ENCODE results near the gene FMO3.

The FMO3 gene

DNA sequence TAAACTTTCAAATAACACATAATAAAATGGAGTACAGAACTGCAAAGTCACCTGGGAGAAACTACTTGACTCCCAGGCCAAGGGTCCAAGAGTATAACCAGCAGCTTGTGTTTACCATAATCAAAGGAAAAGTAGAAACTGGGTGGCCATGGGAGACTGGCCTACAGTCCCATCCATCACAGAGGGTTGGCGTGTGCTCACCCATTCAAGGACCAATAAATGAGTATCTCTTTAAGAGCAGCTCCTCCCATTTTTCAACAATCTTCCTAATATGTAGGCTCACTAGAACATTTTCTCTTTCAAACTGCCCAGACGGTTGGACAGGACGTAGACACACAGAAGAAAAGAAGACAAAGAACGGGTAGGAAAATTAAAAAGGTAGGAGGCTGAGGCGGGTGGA, at the start of gene FMO3:
FMO3 (plus strand) TSS at position 302 of the 400 bp plus-strand sequence. CDS start 1,754 bp downstream, outside the sequence.
- in situ Hi-C loops (cut with MboI; ENCODE audit: low sequenced_read_pairs) = no loop called here

DNA sequence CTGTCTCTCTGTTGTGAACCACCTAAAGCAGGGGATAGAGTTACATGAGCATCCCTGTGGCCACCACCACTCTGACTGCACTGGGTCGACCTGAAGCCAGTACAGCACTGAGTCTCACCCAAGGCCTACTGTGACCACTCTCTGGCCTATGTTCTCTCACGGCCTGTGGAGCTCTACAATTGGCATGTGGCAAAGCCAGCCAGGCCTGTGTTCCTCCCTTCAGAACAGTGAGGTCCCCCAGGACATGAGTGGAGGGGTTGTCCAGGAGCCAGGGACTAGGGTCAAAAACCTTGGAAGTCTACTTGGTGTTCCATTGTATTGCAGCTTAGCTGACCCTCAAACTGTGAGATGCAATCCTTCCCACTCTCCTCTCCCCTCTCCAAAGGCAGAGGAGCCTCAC, 42.7 kb upstream of the FMO3 start:
- in situ Hi-C loops (cut with MboI; ENCODE audit: low sequenced_read_pairs) = no loop called here

DNA sequence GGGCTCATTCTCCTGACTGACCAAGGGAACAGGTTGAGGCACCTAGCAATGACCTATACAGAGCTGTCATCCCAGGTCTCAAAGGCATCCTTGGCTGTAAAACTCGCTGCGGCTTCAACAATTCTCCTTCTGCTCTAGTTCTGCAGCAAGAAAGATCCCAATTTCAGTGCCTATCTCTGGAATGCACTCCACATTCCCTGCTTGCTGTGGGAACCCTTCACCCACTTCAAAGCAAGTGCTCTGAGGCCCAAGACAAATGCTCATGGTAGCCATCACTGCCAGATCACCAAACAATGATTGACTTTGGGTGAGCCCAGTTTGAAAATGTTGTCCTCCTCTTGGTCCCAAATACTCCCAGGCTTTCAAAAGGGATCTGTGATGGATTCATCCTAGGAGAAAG, 37.7 kb upstream of the FMO3 start:
- in situ Hi-C loops (cut with MboI; ENCODE audit: low sequenced_read_pairs) = no loop called here

DNA sequence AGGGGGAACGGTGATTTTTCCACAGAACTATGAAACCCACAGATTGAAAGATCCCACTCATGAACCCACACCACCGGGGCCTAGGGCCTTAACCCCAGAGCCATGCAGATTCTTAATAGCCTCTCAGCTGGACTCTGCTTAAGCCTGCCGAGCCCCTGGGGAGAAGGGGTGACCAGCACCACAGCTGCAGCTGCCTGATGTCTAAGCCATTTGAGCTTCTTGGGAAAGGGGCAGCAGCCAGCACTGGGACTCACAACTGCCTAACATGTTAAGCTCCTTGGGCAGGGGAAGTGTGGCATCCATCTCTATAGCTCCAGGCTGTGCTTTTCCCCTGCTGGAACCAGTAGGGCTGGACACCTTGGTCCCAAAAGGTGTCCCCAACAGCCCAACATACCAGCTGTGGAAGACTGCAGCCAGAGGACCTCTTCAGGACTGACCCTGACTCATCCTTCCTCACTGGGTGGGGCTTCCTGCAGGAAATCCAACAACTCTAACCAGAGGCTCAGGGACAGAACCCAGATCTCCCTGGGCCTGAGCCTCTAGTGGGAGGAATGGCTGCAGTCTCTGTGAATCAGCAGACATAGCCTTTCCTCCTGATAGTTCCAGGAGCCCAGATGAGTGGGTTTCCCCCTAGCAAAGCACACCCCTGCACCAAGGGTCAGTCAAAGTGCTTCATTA, 34.6 kb upstream of the FMO3 start:
- in situ Hi-C loops (cut with MboI; ENCODE audit: low sequenced_read_pairs) = no loop called here

DNA sequence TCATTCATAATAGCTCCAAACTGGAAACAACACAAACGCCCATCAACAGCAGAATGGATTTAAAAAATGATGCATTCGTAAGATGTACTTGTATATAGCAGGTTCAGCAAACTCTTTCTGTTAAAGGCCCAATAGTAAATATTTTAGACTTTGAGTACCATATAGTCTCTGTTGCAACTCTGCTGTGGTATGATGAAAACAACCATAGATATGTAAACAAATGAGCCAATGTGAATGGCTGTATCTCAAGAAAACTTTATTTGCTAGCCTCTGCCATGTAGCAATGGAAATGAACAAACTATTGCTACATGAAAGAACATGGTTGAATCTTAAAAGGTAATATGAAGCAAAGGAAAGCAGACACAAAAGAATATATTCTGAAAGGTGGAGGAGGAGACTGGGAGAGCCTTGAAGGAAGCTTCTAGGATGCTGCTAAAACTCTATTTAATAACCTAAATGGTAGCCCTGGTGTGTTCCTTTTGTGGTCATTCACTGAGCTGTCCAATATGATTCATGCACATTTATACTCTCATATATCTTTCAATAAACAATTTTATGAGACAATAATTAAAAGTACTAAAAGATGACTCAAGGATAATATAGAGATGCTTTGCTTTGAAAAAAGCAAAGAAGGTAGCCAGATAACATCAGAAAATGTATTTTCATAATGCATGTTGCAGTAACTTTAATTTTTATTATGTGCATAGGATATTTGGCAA, 29.1 kb upstream of the FMO3 start:
- in situ Hi-C loops (cut with MboI; ENCODE audit: low sequenced_read_pairs) = no loop called here

DNA sequence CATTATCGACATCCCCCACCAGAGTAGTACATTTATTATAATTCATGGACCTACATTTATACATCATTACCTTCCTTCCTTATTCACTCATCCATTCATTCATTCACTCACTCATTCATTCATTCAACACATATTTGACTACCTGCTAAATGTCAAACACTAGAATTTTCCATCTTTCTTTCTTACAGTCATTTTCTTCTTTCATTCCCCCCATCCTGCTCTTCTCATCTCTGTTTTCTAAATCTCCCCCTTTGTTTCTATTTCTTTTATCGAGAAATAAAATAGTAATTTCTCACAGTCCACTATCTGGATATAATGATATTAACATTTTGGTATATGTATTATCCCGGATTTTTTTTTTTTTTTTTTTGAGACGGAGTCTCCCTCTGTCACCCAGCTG, 27.8 kb upstream of the FMO3 start:
- in situ Hi-C loops (cut with MboI; ENCODE audit: low sequenced_read_pairs) = no loop called here

DNA sequence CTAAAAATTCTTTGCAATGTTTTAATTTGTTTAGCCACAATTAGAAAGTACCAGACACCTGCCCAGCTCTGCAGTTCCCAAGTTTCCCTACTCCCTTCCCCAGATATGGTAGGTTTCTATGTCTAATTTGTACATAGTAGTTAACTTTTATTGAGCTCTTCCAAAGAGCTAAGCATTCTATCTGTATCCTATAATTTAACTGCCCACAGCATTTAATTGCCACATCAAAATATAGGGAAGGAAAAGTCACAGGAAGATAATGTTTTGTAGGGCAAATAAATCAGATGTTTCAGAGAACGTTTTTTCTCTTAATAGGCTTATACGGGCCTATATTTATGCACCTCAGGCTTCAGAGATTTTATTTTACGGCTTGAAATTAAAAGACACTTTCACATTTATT, 15.7 kb upstream of the FMO3 start:
- in situ Hi-C loops (cut with MboI; ENCODE audit: low sequenced_read_pairs) = no loop called here

DNA sequence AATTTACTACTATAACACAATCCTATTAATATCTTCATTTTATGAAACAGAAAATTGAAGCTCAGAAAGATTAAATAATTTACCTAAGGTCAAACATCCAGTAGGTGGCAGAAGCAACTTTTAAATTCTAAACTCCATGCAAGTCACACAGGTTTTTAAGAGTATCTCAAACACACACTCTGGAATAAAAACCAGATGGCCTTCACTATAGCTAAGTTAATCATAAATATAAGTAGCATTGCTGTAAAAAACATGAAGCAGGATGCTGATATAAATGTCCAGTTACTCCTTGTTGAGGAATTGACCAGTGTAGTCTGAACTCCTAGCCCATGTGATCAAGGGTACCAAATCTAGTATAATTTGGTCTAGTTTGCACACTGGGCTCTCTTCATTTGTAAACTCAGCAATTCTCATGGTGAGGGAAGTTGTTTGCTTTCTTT, 9.4 kb upstream of the FMO3 start:
- in situ Hi-C loops (cut with MboI; ENCODE audit: low sequenced_read_pairs) = no loop called here

DNA sequence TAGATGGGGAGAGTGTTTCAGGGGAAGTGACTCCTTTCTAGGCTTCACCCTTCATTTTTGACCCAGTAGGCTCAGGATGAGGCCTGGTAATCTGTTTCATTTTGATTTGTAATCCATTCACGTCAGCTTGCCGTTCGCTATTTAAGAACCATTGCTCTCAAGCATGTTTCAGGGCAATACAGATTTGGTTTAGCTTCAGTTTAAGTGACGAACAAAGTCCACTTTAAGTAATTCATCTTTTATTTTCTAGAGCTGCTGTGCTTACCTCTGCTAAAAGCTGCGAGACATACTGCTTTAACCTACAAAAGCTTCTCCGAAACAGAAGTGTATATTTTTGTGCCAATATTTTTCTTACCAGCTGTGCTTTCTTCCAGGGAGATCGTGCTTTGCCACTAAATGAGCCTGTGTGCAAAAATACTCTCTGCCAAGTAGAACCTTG, 8.9 kb upstream of the FMO3 start:
- in situ Hi-C loops (cut with MboI; ENCODE audit: low sequenced_read_pairs) = no loop called here

DNA sequence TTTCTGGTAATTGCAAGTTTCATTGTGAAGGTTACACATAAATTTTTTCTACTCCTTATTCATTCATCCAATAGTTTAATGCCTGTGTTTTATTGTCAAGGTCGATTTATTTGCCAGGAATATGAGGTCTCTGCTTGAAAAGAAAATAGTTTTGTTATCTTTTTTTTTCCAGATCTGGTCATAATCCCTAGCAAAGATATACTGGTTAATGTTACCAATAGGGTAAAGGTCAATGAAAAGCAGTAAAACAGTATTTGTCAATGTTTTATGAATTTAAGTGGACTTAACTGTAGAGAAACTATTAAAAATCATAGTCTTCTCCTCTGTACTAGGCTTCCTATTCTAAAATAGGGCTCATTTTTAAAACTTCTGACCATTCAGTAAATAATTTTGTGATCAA, 8.1 kb upstream of the FMO3 start:
- in situ Hi-C loops (cut with MboI; ENCODE audit: low sequenced_read_pairs) = no loop called here

DNA sequence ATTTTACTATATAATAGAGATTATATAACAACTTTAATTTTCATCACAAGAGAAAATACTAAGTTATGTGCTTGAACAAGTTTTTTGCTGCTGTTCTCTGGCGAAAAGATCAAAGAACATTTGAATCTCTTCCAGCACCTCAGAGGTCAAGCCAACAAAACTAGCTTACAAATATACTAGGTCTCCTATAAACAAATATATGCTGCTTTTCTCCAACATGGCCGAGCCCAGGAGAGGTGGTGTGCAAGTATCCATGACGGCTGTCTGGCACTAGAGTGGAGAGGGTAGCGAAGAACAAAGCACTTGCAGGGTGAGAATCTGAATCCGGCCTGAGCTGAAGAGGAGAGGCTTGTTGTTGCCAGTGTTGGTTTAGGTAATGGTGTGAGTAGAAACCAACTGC, 7.5 kb upstream of the FMO3 start:
- in situ Hi-C loops (cut with MboI; ENCODE audit: low sequenced_read_pairs) = no loop called here

DNA sequence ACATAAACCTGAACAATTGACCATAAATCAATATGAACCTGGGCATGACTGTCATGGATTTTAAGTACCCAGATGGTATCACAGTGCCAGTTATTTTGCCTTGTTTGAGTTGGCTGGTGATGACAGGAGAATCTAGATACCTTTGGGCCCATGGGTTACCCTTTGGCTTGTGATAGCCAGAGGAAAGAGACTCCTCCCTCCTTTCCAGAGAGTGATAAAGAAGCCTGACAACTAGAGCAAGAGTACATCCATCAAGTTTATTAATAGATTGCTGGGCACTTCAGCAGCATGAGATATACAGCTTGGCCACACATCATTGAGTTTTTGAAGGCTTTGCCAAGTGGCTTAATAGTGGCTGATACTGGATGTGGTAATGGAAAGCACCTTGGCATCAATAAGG, 6.6 kb upstream of the FMO3 start:
- in situ Hi-C loops (cut with MboI; ENCODE audit: low sequenced_read_pairs) = no loop called here

DNA sequence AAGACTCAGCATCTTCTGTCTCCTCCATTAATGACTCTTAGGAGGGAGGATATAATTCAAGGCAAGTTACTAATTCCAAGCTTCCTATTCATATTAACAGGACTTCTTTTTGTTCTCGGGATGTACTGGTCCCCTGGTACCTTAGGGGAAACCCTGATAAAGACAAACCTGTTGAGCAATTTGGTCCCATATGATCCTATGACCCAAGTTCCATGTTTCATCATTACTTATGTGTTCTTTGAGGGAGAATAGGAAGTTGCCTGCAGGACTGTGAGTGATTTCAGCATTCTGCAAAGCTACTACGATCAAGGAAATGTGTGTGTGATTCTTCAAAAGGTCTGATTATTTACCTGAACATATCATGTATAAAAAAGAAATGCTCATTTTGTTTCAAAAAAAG, 5.8 kb upstream of the FMO3 start:
- in situ Hi-C loops (cut with MboI; ENCODE audit: low sequenced_read_pairs) = no loop called here

DNA sequence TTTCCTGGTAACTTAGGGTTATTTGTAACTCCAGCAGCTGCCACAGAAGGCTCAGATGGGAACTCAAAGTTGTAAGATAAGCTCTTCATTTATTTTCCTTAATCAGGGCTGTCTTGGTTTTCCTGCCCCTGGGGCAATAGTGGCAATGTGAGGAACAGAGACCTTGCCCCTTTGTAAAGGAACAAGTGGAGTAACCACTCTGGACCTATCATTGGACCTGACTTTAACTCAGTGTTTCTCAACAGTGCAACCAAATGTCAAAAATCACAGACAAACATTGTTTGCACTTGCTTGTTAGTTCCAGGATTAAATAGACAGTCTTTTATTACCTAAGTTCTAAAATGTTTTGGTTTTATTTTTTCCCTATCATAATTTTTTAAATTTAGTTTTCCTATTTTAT, 2.8 kb upstream of the FMO3 start:
- in situ Hi-C loops (cut with MboI; ENCODE audit: low sequenced_read_pairs) = no loop called here

DNA sequence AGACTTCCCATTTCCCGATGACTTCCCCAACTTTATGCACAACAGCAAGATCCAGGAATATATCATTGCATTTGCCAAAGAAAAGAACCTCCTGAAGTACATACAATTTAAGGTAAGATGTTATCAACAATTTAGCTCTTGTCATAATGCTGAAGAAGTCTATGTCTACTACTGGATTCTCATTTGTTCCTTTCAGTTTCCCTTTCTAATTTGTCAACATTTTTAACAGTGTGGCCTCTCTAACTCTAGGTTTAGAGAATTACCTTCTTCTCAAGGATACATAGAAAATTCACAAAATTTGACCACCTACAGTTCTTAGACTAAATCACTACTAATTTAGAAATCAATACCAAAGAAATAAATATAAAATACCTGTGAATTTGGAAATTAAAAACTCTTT, 13.2 kb downstream of the FMO3 start:
- in situ Hi-C loops (cut with MboI; ENCODE audit: low sequenced_read_pairs) = no loop called here

DNA sequence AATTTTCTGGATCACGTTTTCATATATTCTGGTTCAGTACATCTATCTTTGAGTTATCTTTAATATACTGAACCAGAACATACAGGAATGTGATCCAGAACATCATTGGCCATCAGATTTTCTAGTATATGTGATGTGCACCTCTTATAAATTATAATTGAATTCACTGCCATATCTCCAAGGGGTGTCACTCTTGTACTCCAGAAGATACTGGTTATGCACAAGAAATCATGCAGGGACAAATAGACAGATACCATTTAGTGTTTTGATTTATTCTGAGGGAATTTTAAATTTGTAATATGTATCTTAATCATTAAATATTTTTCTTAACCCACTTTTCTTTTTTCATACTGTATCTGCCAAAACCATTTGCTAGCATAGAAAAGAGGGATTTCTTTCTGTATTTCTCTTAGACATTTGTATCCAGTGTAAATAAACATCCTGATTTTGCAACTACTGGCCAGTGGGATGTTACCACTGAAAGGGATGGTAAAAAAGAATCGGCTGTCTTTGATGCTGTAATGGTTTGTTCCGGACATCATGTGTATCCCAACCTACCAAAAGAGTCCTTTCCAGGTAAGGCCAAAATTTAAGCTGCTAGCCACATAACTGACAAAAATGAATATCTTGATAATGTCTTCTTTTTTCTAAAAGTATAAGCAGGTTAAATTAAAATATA, 16.7 kb downstream of the FMO3 start:
- in situ Hi-C loops (cut with MboI; ENCODE audit: low sequenced_read_pairs) = no loop called here

DNA sequence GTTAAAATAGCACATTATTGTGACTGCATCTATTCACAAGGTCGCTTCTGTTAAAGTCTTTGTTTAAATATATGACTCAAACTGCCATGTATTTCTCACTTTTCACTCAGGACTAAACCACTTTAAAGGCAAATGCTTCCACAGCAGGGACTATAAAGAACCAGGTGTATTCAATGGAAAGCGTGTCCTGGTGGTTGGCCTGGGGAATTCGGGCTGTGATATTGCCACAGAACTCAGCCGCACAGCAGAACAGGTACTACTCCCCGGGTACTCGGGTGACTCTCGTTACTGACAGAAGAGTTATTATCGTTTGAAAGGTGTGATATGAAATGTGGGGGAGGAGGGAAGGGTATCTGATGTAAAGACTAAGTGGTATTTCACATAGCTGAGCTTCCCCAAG, 17.3 kb downstream of the FMO3 start:
- in situ Hi-C loops (cut with MboI; ENCODE audit: low sequenced_read_pairs) = no loop called here

DNA sequence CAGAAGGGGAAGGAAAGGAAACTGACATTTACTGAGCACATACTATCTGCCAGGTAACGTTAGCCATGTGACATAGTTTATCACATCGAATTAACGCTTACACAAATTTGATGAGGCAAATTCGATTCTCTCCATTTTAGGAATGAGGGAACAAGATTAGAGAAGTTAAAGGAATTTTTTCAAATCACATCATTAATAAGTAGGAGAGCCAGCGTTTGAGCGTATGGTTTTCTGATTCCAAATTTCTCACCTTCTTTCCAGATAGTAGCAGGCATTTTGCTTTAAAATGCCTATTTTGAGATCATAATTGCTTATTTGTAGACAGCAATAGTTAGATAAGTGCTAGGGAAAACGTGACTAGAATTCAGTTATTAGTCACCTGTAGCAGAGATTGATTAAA, 19.3 kb downstream of the FMO3 start:
- in situ Hi-C loops (cut with MboI; ENCODE audit: low sequenced_read_pairs) = no loop called here

DNA sequence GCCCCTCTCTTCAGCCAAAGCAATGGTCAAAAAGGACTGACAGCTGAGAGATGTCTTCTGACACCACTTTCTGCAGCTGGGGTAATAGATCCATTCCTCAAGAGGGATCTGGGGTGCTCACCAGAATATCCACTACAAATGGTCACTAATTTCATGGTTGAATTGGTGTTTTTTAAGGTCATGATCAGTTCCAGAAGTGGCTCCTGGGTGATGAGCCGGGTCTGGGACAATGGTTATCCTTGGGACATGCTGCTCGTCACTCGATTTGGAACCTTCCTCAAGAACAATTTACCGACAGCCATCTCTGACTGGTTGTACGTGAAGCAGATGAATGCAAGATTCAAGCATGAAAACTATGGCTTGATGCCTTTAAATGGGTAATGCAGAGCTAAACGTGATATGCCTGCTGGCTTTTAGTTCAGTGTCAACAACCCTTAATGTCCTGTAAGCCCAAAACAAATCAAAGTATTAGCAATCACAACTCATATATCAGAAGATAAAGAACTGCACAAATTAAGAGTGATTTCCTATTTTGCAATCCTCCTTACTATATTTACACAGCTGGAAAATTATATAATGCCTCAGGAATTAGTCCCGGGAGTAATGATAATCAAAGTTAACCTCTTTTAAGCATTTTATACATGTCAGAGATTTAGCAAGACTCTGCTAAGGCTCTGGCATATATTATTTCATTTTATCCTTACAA, 20.1 kb downstream of the FMO3 start:
- in situ Hi-C loops (cut with MboI; ENCODE audit: low sequenced_read_pairs) = no loop called here

DNA sequence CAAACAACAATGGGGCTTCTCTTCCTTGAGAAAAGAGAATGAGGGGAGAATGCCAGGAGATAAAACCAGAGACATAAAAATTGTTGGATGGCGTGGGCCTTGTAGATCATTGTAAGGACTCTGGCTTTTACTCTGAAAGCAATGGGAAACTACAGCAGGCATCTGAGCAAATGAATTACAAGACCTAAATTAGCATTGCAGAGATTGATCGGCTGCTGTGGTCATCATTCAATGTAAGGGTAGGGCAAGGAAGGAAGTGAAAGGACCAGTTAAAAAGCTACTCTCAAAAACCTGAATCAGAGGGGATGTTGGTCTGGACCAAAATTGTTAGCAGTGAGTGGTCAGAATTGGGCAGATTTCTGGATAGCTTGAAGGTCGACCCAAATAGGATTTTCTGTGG, 21.4 kb downstream of the FMO3 start:
- in situ Hi-C loops (cut with MboI; ENCODE audit: low sequenced_read_pairs) = no loop called here

DNA sequence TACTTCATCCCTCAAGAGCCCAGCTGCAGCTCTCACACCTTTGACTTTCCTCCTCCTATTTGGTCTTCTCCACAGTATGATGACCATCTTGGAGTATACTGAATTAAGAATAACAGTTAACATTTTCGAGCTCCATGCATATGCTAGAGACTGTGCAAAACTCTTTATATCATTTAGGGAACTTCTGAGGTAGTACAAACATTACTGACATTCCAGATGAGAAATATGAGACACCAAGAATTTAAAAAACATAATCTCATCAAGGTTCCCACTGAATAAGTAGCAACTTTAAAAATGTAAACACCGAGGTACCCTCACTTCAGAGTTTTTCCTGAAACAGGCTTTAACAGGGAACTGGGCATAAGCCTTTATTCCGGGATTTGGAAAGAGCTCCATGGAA, 22.7 kb downstream of the FMO3 start:
- in situ Hi-C loops (cut with MboI; ENCODE audit: low sequenced_read_pairs) = no loop called here

Measured in HL-60/S4 treated with phorbol 12-myristate 13-acetate at 8.2 ng/mL for 4 days and 3 days (cell line).